ENCODE data around the gene FNDC1. TPM values are rescaled to one million over a fixed set of nuclear protein-coding genes. Genes with fewer than 3 reads are reported as not detected.
A peak's percentile ranks its signal among the peaks of the same experiment; 100 is the strongest.

FNDC1 gene
- total and polyA plus RNA-seq, 8 donors, result 0.21 to 3.7 (median 0.79) TPM

- Histone ChIP-seq H3K4me1 (no peaks in the 10 kb centered on the region), H3K36me3 (no peaks in the 10 kb centered on the region), H3K27me3 (no peaks in the 10 kb centered on the region), H3K9me3 (no peaks in the 10 kb centered on the region), H3K4me3 (peak overlapping the region; percentile 38 to 47 (median 44)), H3K27ac (peak overlapping the region in 1 of 4 donors; percentile 16)
- no peak for FAIRE-seq
- intact Hi-C loops (cut with DNase I), result no loop called here
- WGBS, 2 donors, result 20 to 22% methylated on average over 59 to 66 of the region's 66 CpGs
- ATAC-seq, result peak; percentile 96 to 97 (median 96)
- DNase-seq, result peak; percentile 59 to 88 (median 80)
- TF ChIP-seq CTCF (IDR thresholded peaks at IDR 0.05), result no peak
These were observed 64.3 kb downstream of the FNDC1 start for GRCh38 chr6:159233365-159234101.

- peak in 4 of 6 donors; percentile 18 to 65 (median 54) for DNase-seq
- Histone ChIP-seq H3K4me1 (no peaks in the 10 kb centered on the region), H3K27me3 (no peaks in the 10 kb centered on the region), H3K36me3 (no peaks in the 10 kb centered on the region), H3K4me3 (peak overlapping the region; percentile 38 to 47 (median 44)), H3K9me3 (no peaks in the 10 kb centered on the region), H3K27ac (peak overlapping the region in 1 of 4 donors; percentile 16)
- intact Hi-C loops (cut with DNase I), result no loop called here
- 9 to 11% methylated on average over 23 to 26 of the region's 26 CpGs for WGBS, 2 donors
- TF ChIP-seq CTCF (IDR thresholded peaks at IDR 0.05), result no peak
- peak; percentile 74 to 79 (median 76) for ATAC-seq
- FAIRE-seq, result no peak
These were observed 64.9 kb downstream of the FNDC1 start for GRCh38 chr6:159234102-159234553.

GRCh38 chr6:159238920-159239558 lies 69.8 kb downstream of the FNDC1 start:
- ATAC-seq (no peak), DNase-seq (no peak), FAIRE-seq (no peak)
- Histone ChIP-seq H3K4me3 (no peak overlapping the region), H3K9me3 (no peaks in the 10 kb centered on the region), H3K36me3 (no peaks in the 10 kb centered on the region), H3K27me3 (no peaks in the 10 kb centered on the region), H3K27ac (no peak overlapping the region), H3K4me1 (no peaks in the 10 kb centered on the region)
- 83 to 84% methylated on average over 9 of the region's 9 CpGs for WGBS, 2 donors
- intact Hi-C loops (cut with DNase I), result no loop called here
- no peak for TF ChIP-seq CTCF (IDR thresholded peaks at IDR 0.05)

GRCh38 chr6:159249128-159249527 lies 79.9 kb downstream of the FNDC1 start:
- H3K36me3 ChIP-seq, result no peaks in the 10 kb centered on the region
- H3K27me3 ChIP-seq, result no peaks in the 10 kb centered on the region
- no peaks in the 10 kb centered on the region for H3K9me3 ChIP-seq
- no peak overlapping the region for H3K4me3 ChIP-seq
- ATAC-seq (peak in 3 of 4 donors; percentile 15 to 66 (median 61)), FAIRE-seq (no peak), DNase-seq (no peak)
- H3K27ac ChIP-seq, result no peak overlapping the region
- no peaks in the 10 kb centered on the region for H3K4me1 ChIP-seq
- no peak for TF ChIP-seq CTCF (IDR thresholded peaks at IDR 0.05)
- intact Hi-C loops (cut with DNase I), result no loop called here
- 74 to 85% methylated on average over 3 of the region's 3 CpGs for WGBS, 2 donors

GRCh38 chr6:159249752-159250151 lies 80.6 kb downstream of the FNDC1 start:
- no peaks in the 10 kb centered on the region for H3K36me3 ChIP-seq
- ATAC-seq (no peak), DNase-seq (no peak), FAIRE-seq (no peak)
- intact Hi-C loops (cut with DNase I), result no loop called here
- H3K27me3 ChIP-seq, result no peaks in the 10 kb centered on the region
- H3K27ac ChIP-seq, result no peak overlapping the region
- no peaks in the 10 kb centered on the region for H3K4me1 ChIP-seq
- TF ChIP-seq CTCF (IDR thresholded peaks at IDR 0.05), result no peak
- no peaks in the 10 kb centered on the region for H3K9me3 ChIP-seq
- H3K4me3 ChIP-seq, result no peak overlapping the region
- 50% methylated on average over 8 of the region's 8 CpGs for WGBS, 2 donors

Measured in pancreas (tissue), 10 donors.